ENCODE data around the gene TRMO.

DNA sequence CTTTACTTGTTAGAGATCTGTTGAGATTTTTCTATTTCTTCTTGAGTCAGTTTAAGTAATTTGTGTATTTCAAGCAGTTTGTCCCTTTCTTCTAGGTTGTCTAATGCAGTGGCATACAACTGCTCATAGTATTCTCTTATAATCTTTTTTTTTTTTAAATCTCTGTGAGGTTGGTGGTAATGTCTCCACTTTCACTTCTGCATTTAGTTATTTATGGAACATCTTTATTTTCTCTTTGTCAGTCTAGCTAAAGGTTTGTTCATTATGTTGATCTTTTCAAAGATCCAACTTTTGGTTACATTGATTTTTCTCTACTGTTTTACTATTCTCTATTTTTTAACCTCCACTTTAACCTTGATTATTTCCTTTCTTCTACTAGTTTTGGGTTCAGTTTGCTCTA lies 55.5 kb downstream of the TRMO start:
- TF ChIP-seq NR2C2 (CRISPR knock-in tag; IDR thresholded peaks at IDR 0.05; ENCODE audit: borderline replicate concordance) = no peak
- no peak for TF ChIP-seq SMC3 (IDR thresholded peaks at IDR 0.05; ENCODE audit: low read length)
